GM10847 (cell line): ENCODE results near the gene IQSEC3.

Source experiments
- POLR2A ChIP-seq: IDR thresholded peaks from 2 replicates; pipeline ENCODE4 v1.6.1; 2011; ENCODE audit not compliant: insufficient read length; ENCODE audit errors: extremely low read depth

Gene IQSEC3

DNA sequence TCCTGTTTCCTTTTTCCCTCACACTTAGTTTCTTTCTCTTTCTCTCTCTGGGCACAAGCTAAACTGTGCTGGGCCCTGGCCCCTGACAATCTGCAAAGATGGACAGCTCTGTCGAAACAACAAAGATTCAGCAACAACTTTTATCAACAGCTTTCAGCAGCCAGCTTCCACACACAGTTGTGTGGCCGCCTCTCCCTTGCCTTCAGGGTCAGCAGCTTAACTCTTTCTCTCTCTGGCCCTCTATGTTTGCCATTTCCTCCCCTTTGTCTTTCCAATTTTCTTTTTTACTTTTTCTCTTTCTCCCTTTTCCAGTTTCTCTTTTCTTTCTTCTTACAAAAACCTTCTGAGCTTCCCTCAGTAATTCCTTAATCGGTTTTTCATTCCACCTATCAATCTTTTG is 43.3 kb downstream of the IQSEC3 start:
- TF ChIP-seq POLR2A = no peak

DNA sequence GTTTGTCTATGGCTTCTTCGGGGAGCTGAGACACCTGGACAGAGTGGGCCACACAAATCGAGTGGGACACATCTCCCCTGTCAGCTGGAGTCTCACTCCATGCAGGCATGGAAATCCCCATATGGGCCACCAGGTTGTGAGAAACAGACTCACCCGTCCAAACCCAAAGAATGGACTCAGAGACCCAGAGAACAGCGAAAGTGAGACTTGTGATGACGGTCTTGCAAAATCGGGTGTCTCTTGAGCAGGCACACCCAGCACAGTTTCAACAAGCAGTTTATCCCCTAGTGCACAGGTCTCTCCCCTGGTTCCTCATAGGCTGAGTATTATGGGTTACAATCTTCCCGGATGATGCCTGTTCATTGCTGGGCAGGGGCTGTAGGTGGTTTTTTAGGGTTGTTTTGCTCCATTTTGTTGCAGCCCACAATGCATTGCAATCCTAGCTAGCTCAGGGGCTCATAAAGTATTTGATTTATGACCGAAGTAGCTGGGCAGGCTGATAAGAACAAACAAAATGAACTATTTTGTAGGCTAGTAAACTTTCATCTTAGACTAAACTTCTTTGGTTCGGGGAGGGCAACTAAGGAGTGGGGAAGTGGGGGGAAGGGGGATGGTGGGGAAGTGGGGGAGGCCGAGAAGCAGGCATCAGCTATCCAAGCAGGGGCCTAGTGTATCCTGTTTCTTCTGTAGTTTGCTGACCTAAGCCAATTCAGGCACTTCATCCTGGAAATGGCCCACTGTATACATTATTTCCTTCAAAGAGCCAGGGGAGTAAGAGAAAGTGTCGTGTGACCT is 45.3 kb downstream of the IQSEC3 start:
- TF ChIP-seq POLR2A = no peak

DNA sequence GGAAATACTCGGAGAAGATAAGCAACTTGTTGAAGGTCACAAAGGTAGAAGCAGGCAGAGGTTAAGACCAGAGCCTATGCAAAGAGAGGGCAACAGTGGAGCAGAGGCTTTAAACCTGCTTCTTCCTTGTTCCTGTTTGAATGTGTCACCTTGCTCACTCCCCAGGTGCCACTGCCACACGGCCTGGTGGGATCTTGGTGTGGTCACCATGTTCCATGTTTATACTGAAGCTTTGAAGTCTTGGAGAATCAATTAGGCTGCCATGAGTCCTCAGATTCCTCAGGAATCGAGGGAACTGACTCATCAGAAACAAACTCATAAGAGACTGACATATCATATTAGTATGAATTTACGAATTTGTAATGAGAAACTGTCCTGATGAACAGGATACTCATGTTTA is 46.8 kb downstream of the IQSEC3 start:
- TF ChIP-seq POLR2A = no peak

DNA sequence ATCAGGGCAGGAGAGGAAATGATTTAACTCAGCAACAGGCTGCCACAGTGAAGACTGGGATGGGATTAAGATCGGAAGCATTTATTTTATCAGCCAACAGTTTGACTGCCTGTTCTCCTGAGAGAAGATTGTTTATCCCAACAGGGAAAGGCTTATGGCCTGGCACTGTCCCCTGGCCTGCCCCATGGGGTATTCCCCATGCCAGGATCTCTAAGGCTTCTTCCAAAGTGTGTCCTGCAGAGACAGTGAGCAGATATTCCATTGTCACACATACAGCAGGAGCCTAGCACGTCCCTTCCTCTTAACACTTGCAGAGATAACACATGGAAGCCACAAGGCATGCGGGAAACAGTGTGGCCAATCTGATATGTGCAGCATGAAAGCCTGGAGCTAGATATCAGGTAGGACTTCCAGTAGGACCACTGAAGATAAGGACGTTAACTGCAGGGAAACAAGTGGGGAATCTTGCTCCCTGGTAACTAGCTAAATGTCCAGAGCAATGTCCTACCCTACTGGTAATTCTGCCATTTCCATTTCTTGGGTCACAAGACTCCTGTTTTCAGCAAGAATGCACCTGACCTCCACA is 48.2 kb downstream of the IQSEC3 start:
- no peak for TF ChIP-seq POLR2A

DNA sequence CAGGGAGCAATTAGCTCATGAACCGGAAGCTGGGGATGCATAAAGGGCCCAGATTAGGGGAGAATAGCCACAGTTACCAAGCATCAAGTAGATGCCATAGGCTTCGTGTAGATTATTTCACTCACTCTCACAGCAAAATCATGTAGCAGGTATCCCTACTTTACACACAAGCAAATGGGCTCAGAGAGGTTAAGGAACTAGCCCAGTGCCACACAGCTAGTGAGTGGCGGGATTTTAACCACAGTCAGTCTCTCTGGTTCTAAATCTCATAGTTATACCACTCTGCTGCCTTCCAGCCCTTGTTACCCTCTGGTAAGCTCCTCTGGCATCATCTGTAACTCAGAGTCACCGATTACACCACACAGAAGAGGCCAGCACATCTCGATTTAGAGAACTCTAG is 49.0 kb downstream of the IQSEC3 start:
- TF ChIP-seq POLR2A = no peak

DNA sequence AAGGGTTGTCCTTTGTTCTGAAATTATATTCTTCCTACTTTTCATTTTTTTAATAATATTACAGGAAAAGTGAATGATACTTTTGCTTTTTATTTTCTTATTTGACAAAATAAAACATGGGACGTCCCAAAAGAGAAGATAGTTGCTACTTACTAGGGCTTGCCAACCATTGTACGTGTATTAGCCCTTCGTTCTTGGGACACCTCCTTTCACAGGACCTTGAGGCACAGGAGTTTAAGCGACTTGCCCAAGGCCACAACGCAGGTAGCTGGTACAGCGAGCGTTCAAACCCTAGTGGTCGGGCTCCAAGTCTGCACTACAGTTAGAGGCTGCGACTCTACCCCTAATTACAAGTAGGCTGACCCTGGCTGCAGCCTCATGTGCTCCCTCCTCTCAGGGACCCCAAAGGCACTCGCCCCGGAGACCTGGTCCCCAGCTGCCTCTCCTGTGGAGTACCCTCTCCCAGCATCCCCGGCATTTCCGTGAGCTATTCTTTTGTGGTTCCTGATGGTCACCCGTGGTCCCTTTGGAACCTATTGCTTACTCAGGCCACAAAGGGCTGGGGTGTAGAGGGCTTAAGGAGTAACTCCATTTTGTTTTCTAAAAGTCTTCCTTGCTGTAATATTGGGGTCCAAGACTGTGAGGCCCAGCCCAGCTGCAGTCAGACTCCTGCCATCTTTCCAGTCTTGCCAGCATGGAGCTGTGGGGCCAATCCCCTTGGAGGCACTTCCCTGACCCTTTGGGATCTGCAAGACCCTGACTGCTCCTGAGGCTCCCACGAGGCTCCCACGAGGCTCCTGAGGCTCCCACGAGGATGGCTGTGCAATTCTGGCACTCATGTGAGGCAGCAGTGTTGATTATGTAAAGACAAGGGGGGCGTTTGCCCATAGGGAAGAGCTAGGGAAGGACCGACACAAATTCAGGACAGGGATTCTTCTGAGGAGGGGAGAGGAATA is 49.7 kb downstream of the IQSEC3 start:
- TF ChIP-seq POLR2A = no peak

DNA sequence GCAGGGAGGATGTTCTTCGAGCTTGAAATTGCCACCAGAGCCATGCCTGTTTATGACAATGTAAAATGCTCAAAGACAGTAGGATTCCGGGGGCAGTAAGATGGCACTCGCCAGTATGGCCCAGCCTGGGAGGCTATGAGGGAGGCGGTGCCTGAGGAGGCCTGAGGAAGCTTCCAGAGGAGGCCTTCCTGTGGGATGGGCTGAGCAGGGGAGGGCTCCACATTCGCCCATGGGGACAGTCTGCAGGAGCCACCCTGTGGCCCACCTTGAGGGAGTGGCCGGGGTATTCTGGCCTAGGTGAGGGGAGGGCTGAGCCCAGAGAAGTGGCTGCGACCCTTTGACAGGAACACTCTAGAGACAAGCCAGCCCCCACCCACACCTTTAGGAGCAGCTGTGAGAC is 50.7 kb downstream of the IQSEC3 start:
- TF ChIP-seq POLR2A = no peak

DNA sequence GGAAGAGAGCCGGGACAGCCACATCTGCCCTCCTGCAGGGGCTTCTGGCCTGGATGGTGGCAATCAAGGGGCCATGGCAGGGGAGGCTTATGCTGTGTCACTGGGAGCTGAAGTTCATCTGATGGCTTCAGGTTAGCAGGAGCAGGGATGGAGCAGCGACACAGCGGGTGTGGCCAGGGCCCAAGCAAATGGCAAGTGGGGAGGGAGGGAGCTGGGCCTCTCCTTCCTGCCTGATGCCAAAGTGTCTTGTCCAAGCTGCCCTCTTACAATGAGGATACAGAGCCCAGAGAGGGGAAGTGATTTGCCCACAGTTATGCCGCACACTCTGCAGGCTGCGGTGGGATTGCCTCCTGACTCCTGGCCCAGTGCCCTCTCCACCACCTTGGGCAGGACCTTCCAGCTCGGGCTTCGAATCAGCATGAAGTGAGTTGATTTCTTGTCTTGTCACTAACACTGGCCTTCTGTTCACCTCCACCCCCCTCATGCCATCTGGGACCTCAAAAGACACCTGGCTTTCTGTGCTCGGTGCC is 51.3 kb downstream of the IQSEC3 start:
- TF ChIP-seq POLR2A = no peak

DNA sequence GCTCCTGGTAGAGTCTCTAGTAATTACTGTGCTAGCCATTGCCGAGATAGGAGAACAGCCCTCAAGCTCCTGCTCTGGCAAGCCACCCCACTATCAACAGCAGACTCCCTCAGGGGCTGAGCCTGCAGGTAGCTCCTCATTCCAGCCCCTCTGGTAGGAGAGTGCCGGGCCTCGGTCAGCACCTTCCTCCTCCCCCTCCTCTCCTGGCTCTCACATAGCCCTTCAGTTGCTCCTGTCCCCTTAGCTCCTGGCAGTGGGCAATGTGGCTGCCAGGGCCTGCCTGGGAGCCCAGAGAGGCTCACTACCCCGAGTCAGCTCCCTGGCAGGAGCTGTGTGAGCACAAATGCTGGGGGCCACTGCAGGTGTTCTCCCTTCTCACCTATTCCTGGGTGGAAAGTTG is 52.0 kb downstream of the IQSEC3 start:
- TF ChIP-seq POLR2A = no peak

DNA sequence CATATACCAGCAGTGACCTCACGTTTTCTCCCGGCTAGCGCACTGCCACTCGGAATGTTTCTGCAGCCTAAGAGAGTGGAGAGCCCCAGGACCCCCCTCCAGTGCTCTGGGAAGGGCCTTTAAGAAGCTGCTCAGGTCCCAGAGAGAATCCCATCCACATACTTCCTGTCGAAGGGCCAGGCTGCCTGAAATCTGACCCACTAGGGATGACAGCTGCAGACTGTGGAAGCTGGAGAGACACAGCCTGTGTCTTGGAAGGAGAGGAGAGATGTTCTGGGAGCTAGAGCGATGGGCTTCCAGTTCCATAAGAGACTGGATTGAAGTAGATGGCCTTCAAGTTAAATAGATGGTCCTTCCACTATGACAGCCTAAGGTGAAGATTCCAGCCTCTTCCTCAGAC is 54.4 kb downstream of the IQSEC3 start:
- no peak for TF ChIP-seq POLR2A

DNA sequence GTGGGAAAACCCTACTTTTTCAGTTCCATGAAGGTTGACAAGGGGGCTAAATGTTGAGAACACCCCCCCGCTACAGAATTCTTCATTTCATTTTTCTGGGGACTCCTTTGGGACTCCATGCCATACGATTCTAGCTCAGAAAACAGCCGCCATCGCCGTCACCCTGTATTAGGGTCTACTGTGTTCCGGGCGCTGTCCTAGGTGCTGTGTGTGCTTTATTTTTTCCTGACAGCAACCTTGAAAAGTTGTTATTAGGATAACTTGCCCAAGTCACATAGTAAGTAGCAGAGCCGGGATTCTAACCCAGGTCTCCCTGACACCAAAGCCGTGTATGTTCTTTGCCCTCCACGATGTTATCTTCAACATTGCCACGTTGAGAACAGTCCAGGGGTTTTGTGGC is 55.1 kb downstream of the IQSEC3 start:
- TF ChIP-seq POLR2A = no peak

DNA sequence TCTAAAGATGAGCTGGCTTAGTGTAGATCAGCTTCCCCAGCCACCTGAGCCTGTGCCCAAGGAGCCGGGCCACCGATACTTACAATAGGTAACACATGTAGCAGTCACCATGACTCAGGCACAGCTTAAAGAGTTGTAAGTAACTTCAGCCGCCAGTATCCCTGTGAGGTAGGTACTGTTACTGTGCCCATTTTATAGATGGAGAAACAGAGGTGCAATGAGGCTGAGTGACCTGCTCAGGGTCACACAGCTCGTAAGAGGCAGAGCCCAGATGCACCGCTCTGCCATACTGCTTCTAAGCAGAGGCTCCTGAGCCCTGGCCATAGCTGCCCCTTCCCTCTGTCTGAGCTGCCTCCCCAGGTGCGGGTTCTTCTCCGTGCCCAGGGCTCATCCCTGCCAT is 58.5 kb downstream of the IQSEC3 start:
- no peak for TF ChIP-seq POLR2A

DNA sequence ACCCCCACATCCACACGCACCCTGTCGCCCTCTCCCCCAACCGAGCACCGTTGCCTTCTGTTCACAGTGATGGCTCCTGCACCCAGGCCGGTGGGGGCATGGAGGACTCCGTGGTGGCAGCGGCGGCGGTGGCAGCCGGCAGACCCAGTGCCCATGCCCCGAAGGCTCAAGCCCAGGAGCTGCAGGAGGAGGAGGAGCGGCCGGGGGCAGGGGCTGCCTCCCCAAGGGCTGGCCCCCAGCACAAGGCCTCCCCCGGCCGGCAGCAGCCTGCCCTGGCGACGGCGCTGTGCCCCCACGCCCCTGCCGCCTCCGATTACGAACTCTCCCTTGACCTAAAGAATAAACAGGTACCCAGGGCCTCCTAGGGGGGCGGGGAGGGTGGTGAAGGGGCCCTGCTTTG is 59.0 kb downstream of the IQSEC3 start:
- TF ChIP-seq POLR2A = no peak

DNA sequence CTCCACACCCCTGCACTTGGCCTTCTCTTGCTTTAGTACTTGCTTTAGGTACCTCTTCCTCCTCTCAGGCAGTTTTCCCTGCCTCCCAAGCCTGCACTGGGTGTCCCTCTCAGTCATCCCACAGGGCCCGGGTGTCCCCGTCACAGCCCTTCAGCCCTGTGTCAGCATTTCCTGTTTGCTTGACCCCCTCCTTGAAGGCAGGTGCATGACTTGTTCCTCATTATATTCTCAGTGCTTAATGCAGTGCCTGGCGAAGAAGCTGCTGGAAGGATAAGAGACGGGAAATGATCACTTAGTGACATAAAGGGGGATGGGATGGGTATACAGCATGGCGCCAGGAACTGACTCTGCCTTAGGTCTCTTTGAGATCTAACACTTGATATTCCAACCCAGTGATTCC is 61.5 kb downstream of the IQSEC3 start:
- no peak for TF ChIP-seq POLR2A

DNA sequence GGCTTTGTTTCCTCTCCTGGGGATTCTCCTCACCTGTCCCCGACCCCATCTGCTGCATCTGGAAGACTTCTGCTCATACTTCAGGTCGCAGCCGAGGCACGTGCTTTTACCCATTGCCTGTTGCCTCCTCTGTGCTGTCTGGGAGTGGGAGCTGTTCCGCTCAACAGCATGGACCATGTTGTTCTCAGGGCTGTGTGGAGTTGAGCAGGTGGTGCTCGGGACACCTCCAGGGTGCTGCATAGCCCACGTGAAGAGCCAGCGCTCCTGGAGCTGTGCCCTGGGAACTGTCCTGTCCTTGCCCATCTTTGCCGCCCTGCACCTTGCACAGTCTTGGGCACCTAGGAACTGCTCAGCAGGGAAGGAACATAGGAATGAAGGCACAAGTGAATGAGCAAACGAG is 62.4 kb downstream of the IQSEC3 start:
- TF ChIP-seq POLR2A = no peak

DNA sequence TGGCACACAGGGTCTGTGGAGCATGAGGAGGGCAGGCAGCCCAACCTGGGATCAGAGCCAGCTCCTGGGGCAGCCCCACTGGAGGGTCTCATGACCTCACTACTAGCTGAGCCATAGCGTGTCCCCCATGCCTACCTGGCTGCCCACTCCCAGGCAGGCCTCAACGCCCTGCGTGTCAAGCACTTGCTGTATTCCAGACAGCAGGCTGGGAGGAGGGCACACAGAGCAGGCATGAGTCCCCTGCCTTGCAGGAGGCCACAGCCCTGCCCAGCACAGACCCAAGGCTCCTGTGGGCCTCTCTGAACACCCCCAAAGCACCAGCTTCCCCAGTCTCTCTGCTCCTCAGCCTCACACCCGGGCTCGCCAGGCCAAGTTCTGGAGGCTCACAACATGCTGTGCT is 64.0 kb downstream of the IQSEC3 start:
- no peak for TF ChIP-seq POLR2A
